Body of pancreas (tissue), 4 donors: ENCODE results near the gene KRTAP10-11. TPM values are rescaled to one million over a fixed set of nuclear protein-coding genes. Genes with fewer than 3 reads are reported as not detected.
"Not testable (repeated sequence)": the region's sequence is repeated elsewhere in the genome, so short reads cannot be mapped to it uniquely, and the experiment has no call there.

ENCODE experiments used
- ATAC-seq: fragments of 150-250 bp; one replicate; pipeline ENCODE4 v1.9.1; 2016
- DNase-seq, 4 donors: peaks; one replicate each; pipeline ENCODE4 v3.0.0-alpha.2; 2019
- H3K27ac ChIP-seq, 4 donors: fragments of 200-600 bp; sonication (generic); 1 replicate in 3 of 4; 2 replicates in 1 of 4; pipeline versions ENCODE4 v1.5.1 to v1.6.1; 2016 to 2019; ENCODE audit warnings: mild to moderate bottlenecking in 1 of 4, mixed read lengths in 1 of 4, moderate library complexity in 1 of 4
- H3K27me3 ChIP-seq, 2 donors: fragments of 200-600 bp; sonication (generic); one replicate each; pipeline ENCODE4 v1.6.0; 2016; ENCODE audit warnings: mild to moderate bottlenecking in 1 of 2
- H3K36me3 ChIP-seq, 2 donors: fragments of 200-600 bp; sonication (generic); replicated peaks in 1 of 2; 2 replicates each; pipeline ENCODE4 v1.5.1; 2016; ENCODE audit warnings: low read depth in 2 of 2; ENCODE audit not compliant: insufficient read depth in 1 of 2
- H3K4me1 ChIP-seq: fragments of 200-600 bp; sonication (generic); one replicate; pipeline ENCODE4 v1.6.0; 2016
- H3K4me3 ChIP-seq, 2 donors: fragments of 200-600 bp; sonication (generic); 1 replicate in 1 of 2; 2 replicates in 1 of 2; pipeline ENCODE4 v1.5.1; 2016 to 2019
- H3K9me3 ChIP-seq, 3 donors: fragments of 200-600 bp; sonication (generic); 1 replicate in 2 of 3; 2 replicates in 1 of 3; pipeline ENCODE4 v1.5.1; 2016
- CTCF ChIP-seq, 7 experiments: fragments of 450-650 bp in 4 of 7; fragments of 200-600 bp in 3 of 7; sonication (generic) in 3 of 7; IDR thresholded peaks; one replicate each; pipeline ENCODE4 v1.5.1; 2016 to 2019; ENCODE audit warnings: antibody characterized with exemption in 7 of 7
- POLR2A ChIP-seq, 3 donors: fragments of 450-650 bp; IDR thresholded peaks; one replicate each; pipeline ENCODE4 v1.6.1; 2016; ENCODE audit warnings: antibody characterized with exemption in 3 of 3, mild to moderate bottlenecking in 2 of 3
- WGBS, 2 donors: methylation state at CpG; one replicate each; pipeline ENCODE4 v1.1.5; 2017; 5-methylcytosine and 5-hydroxymethylcytosine counted together
- intact Hi-C: fragments of 100-400 bp; cut with DNase I; formaldehyde crosslinking; loops from one replicate; pipeline ENCODE4 v1.15.1; 2023
- total RNA-seq, 2 donors: library from RNA; depleted of rRNA; stranded (reverse); fragments of >200 nt; gene quantifications; one replicate each; pipeline ENCODE4 v1.1.0, GENCODE V29; 2016

The KRTAP10-11 gene
- total RNA-seq, result not detected

- H3K36me3 ChIP-seq, ATAC-seq, DNase-seq, intact Hi-C loops, H3K4me1 ChIP-seq, H3K27ac ChIP-seq, H3K27me3 ChIP-seq, H3K4me3 ChIP-seq, H3K9me3 ChIP-seq: not testable (repeated sequence)
- WGBS, 2 donors, result 57 to 59% methylated on average over 11 to 16 of the region's 21 CpGs
Observed at GRCh38 chr21:44646366-44647221, at the start of gene KRTAP10-11. KRTAP10-11 (plus strand) TSS chr21:44646414; CDS start chr21:44646459, 45 bp downstream.

- WGBS, 2 donors, result 57 to 72% methylated on average over 11 of the region's 11 CpGs
- no peak overlapping the region for H3K27ac ChIP-seq
- no peak for ATAC-seq
- intact Hi-C loops, result no loop called here
- no peaks in the 10 kb centered on the region for H3K4me1 ChIP-seq
- H3K27me3 ChIP-seq, result no peaks in the 10 kb centered on the region
- H3K4me3 ChIP-seq, result no peak overlapping the region
- TF ChIP-seq POLR2A (IDR thresholded peaks at IDR 0.05), result no peak
- no peak for TF ChIP-seq CTCF (IDR thresholded peaks at IDR 0.05)
- H3K9me3 ChIP-seq, result no peaks in the 10 kb centered on the region
- DNase-seq, result no peak
- H3K36me3 ChIP-seq, result no peaks in the 10 kb centered on the region
Observed at GRCh38 chr21:44598061-44598460, 48.2 kb upstream of the KRTAP10-11 start.

- intact Hi-C loops, result no loop called here
- no peak overlapping the region for H3K27ac ChIP-seq
- no peak for DNase-seq
- no peaks in the 10 kb centered on the region for H3K36me3 ChIP-seq
- no peaks in the 10 kb centered on the region for H3K9me3 ChIP-seq
- WGBS, 2 donors, result 77% methylated on average over 8 of the region's 8 CpGs
- no peaks in the 10 kb centered on the region for H3K27me3 ChIP-seq
- ATAC-seq, result no peak
- no peak for TF ChIP-seq POLR2A (IDR thresholded peaks at IDR 0.05)
- no peaks in the 10 kb centered on the region for H3K4me1 ChIP-seq
- no peak overlapping the region for H3K4me3 ChIP-seq
Observed at GRCh38 chr21:44599264-44600029, 46.8 kb upstream of the KRTAP10-11 start.

- 51 to 61% methylated on average over 13 to 18 of the region's 23 CpGs for WGBS, 2 donors
- DNase-seq, H3K27me3 ChIP-seq, H3K4me3 ChIP-seq, H3K27ac ChIP-seq, H3K4me1 ChIP-seq, ATAC-seq, H3K9me3 ChIP-seq, H3K36me3 ChIP-seq, intact Hi-C loops: not testable (repeated sequence)
Observed at GRCh38 chr21:44600118-44600978, 45.9 kb upstream of the KRTAP10-11 start, which contains the start of gene KRTAP10-7. KRTAP10-7 (plus strand) TSS chr21:44600597; CDS start chr21:44600622, 25 bp downstream.

- H3K27ac ChIP-seq, H3K4me3 ChIP-seq, DNase-seq, H3K4me1 ChIP-seq, H3K9me3 ChIP-seq, ATAC-seq, intact Hi-C loops, H3K27me3 ChIP-seq, H3K36me3 ChIP-seq: not testable (repeated sequence)
- WGBS, 2 donors, result 50 to 67% methylated on average over 8 to 9 of the region's 10 CpGs
Observed at GRCh38 chr21:44601091-44601490, 45.1 kb upstream of the KRTAP10-11 start.

GRCh38 chr21:44601596-44602462, 44.4 kb upstream of the KRTAP10-11 start:
- no peak for DNase-seq

More at GRCh38 chr21:44601596-44602462, 44.4 kb upstream of the KRTAP10-11 start:
- 45 to 70% methylated on average over 22 to 23 of the region's 23 CpGs for WGBS, 2 donors
- Histone ChIP-seq H3K27ac (no peak overlapping the region), H3K4me3 (no peak overlapping the region), H3K27me3 (no peaks in the 10 kb centered on the region), H3K36me3 (no peaks in the 10 kb centered on the region), H3K9me3 (no peaks in the 10 kb centered on the region), H3K4me1 (no peaks in the 10 kb centered on the region)
- no peak for ATAC-seq
- TF ChIP-seq CTCF (IDR thresholded peaks at IDR 0.05) (no peak), POLR2A (IDR thresholded peaks at IDR 0.05) (no peak)
- intact Hi-C loops, result no loop called here
